H1 (cell line): Measurements from ENCODE around the gene KCNH1.

ENCODE experiments used
- ASH2L ChIP-seq: fragments of 200-600, 300-600 bp; sonication (generic); IDR thresholded peaks from one replicate; pipeline ENCODE4 v1.7.1; 2017; ENCODE audit warnings: low read length
- CEBPB ChIP-seq: IDR thresholded peaks from 2 replicates; pipeline ENCODE4 v1.6.1; 2012; ENCODE audit warnings: low read depth, low read length
- CHD2 ChIP-seq: IDR thresholded peaks from 2 replicates; pipeline ENCODE4 v1.6.1; 2012; ENCODE audit warnings: low read length, improper control_type of control experiment
- CTCF ChIP-seq, 3 experiments: IDR thresholded peaks; 1 replicate in 2 of 3; 2 replicates in 1 of 3; pipeline versions ENCODE4 v1.5.1 to v1.6.1; 2011; ENCODE audit warnings: low read length in 3 of 3, mild to moderate bottlenecking in 3 of 3, inconsistent platforms in 2 of 3, low read depth in 1 of 3, moderate library complexity in 1 of 3; ENCODE audit not compliant: insufficient read depth in 1 of 3; ENCODE audit errors: control extremely low read depth in 1 of 3
- FOSL1 ChIP-seq: IDR thresholded peaks from 2 replicates; pipeline ENCODE4 v1.6.1; 2011; ENCODE audit warnings: mild to moderate bottlenecking, low read depth, low read length, moderate library complexity; ENCODE audit not compliant: insufficient read depth
- JUN ChIP-seq: IDR thresholded peaks from 2 replicates; pipeline ENCODE4 v1.6.1; 2011; ENCODE audit warnings: low read depth, mild to moderate bottlenecking, improper control_type of control experiment, low read length
- JUND ChIP-seq: IDR thresholded peaks from 2 replicates; pipeline ENCODE4 v1.6.1; 2011; ENCODE audit warnings: mild to moderate bottlenecking, improper control_type of control experiment, low read length
- POLR2A ChIP-seq, 2 experiments: IDR thresholded peaks; 1 replicate in 1 of 2; 2 replicates in 1 of 2; pipeline ENCODE4 v1.6.1; 2011; ENCODE audit warnings: low read depth in 2 of 2, low read length in 2 of 2, mild to moderate bottlenecking in 2 of 2; ENCODE audit errors: control extremely low read depth in 1 of 2
- POLR2AphosphoS5 ChIP-seq: IDR thresholded peaks from 2 replicates; pipeline ENCODE4 v1.6.1; 2011; ENCODE audit warnings: low read depth, low read length
- RFX5 ChIP-seq: IDR thresholded peaks from 2 replicates; pipeline ENCODE4 v1.6.1; 2011; ENCODE audit warnings: low read depth, low read length, improper control_type of control experiment, borderline replicate concordance
- RXRA ChIP-seq: IDR thresholded peaks from 2 replicates; pipeline ENCODE4 v1.6.1; 2011; ENCODE audit warnings: low read depth, mild to moderate bottlenecking, low read length, moderate library complexity; ENCODE audit not compliant: insufficient read depth
- TBP ChIP-seq: IDR thresholded peaks from 2 replicates; pipeline ENCODE4 v1.6.1; 2011; ENCODE audit warnings: low read depth, low read length, improper control_type of control experiment
- YY1 ChIP-seq: IDR thresholded peaks from 2 replicates; pipeline ENCODE4 v1.6.1; 2011; ENCODE audit warnings: low read depth, mild to moderate bottlenecking, low read length
- TF ChIP-seq, protein P1 (sequence below): IDR thresholded peaks from 2 replicates; pipeline ENCODE4 v1.6.1; 2012; ENCODE audit warnings: inconsistent platforms

DNA sequence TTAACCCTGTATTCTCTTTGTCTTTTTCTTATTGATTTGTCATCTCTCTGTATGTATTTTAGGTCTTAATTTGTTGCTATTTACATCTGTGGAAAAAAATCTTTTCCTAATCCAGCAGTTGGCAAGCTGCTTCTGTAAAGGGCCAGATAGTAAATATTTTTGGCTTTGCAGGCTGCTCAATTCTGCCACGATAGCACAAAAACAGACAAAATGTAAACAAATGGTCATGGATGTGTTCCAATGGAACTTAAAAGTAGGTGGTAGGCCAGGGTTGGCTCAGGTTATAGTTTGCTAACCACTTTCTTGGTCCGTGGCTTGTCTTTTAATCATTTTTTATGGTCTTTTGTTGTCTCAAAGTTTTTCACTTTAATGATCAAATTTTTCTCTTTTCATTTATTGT lies 433.4 kb downstream of the KCNH1 start:
- TF ChIP-seq CTCF (IDR thresholded peaks at IDR 0.05; ENCODE audit: control extremely low read depth in 1 of 3, insufficient read depth in 1 of 3, low read depth in 1 of 3, low read length in 3 of 3), result no peak
- no peak for TF ChIP-seq CEBPB
- no peak for TF ChIP-seq ASH2L
- TF ChIP-seq POLR2A (IDR thresholded peaks at IDR 0.05; ENCODE audit: control extremely low read depth in 1 of 2, low read depth in 2 of 2, low read length in 2 of 2), result no peak
- TF ChIP-seq RXRA, result no peak
- TF ChIP-seq CHD2, result no peak
- no peak for TF ChIP-seq POLR2AphosphoS5
- no peak for TF ChIP-seq FOSL1
- TF ChIP-seq, protein P1, sequence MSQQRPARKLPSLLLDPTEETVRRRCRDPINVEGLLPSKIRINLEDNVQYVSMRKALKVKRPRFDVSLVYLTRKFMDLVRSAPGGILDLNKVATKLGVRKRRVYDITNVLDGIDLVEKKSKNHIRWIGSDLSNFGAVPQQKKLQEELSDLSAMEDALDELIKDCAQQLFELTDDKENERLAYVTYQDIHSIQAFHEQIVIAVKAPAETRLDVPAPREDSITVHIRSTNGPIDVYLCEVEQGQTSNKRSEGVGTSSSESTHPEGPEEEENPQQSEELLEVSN, result no peak
- TF ChIP-seq YY1, result no peak
- no peak for TF ChIP-seq RFX5
- no peak for TF ChIP-seq JUN
- no peak for TF ChIP-seq JUND
- no peak for TF ChIP-seq TBP
